HEK293T (cell line): Measurements from ENCODE around the gene MYEOV.

Experiments used
- CTCF ChIA-PET: fragments of 350-600 bp; formaldehyde crosslinking; extraction: SDS; loops from one replicate; lab custom pipeline; 2021; ENCODE audit warnings: antibody characterized with exemption, inconsistent platforms; lab: Yijun Ruan, JAX
- POLR2A ChIA-PET: fragments of 350-600 bp; formaldehyde crosslinking; extraction: SDS; loops from one replicate; lab custom pipeline; 2020; ENCODE audit warnings: antibody characterized with exemption, inconsistent platforms; lab: Yijun Ruan, JAX
- DNase-seq: peaks from one replicate; pipeline ENCODE4 v3.0.0; 2012; ENCODE audit warnings: mixed read lengths; ENCODE audit errors: extremely low spot score
- ARNT ChIP-seq: fragments of 450-650 bp; IDR thresholded peaks from 2 replicates; pipeline ENCODE4 v1.6.1; 2017; ENCODE audit warnings: mild to moderate bottlenecking
- BHLHE40 ChIP-seq: fragments of 450-650 bp; IDR thresholded peaks from 2 replicates; pipeline ENCODE4 v1.6.1; 2016; ENCODE audit warnings: mild to moderate bottlenecking, moderate library complexity, borderline replicate concordance
- CTBP1 ChIP-seq: fragments of 450-650 bp; IDR thresholded peaks from 2 replicates; pipeline ENCODE4 v1.6.1; 2016; ENCODE audit warnings: borderline replicate concordance
- ELF4 ChIP-seq: fragments of 450-650 bp; IDR thresholded peaks from 2 replicates; pipeline ENCODE4 v1.6.1; 2017; ENCODE audit warnings: antibody characterized with exemption
- FOXA1 ChIP-seq: fragments of 450-650 bp; IDR thresholded peaks from 2 replicates; pipeline ENCODE4 v1.6.1; 2016; ENCODE audit warnings: mild to moderate bottlenecking
- FOXK2 ChIP-seq: fragments of 450-650 bp; IDR thresholded peaks from 2 replicates; pipeline ENCODE4 v1.6.1; 2016; ENCODE audit warnings: mild to moderate bottlenecking
- FOXM1 ChIP-seq: fragments of 450-650 bp; IDR thresholded peaks from 2 replicates; pipeline ENCODE4 v1.6.1; 2017; ENCODE audit warnings: mild to moderate bottlenecking, borderline replicate concordance
- HDGF ChIP-seq: fragments of 450-650 bp; IDR thresholded peaks from 2 replicates; pipeline ENCODE4 v1.6.1; 2017; ENCODE audit warnings: antibody characterized with exemption, borderline replicate concordance
- L3MBTL2 ChIP-seq: fragments of 450-650 bp; conservative IDR thresholded peaks from 2 replicates; pipeline ENCODE4 v1.6.1; 2016; ENCODE audit warnings: mild to moderate bottlenecking
- LEF1 ChIP-seq: fragments of 450-650 bp; IDR thresholded peaks from 2 replicates; pipeline ENCODE4 v1.6.1; 2017; ENCODE audit warnings: mild to moderate bottlenecking, borderline replicate concordance
- NFRKB ChIP-seq: fragments of 450-650 bp; IDR thresholded peaks from 2 replicates; pipeline ENCODE4 v1.6.1; 2016; ENCODE audit warnings: mild to moderate bottlenecking, moderate library complexity
- SP1 ChIP-seq: fragments of 450-650 bp; IDR thresholded peaks from 2 replicates; pipeline ENCODE4 v1.6.1; 2017
- SUZ12 ChIP-seq: fragments of 450-650 bp; IDR thresholded peaks from 2 replicates; pipeline ENCODE4 v1.6.1; 2016; ENCODE audit warnings: mild to moderate bottlenecking
- TARDBP ChIP-seq: fragments of 450-650 bp; IDR thresholded peaks from 2 replicates; pipeline ENCODE4 v1.6.1; 2016
- ZNF384 ChIP-seq: fragments of 450-650 bp; IDR thresholded peaks from 2 replicates; pipeline ENCODE4 v1.6.1; 2016
- TF ChIP-seq, protein P1 (sequence below): fragments of 450-650 bp; IDR thresholded peaks from 2 replicates; pipeline ENCODE4 v1.6.1; 2016

Gene MYEOV

DNA sequence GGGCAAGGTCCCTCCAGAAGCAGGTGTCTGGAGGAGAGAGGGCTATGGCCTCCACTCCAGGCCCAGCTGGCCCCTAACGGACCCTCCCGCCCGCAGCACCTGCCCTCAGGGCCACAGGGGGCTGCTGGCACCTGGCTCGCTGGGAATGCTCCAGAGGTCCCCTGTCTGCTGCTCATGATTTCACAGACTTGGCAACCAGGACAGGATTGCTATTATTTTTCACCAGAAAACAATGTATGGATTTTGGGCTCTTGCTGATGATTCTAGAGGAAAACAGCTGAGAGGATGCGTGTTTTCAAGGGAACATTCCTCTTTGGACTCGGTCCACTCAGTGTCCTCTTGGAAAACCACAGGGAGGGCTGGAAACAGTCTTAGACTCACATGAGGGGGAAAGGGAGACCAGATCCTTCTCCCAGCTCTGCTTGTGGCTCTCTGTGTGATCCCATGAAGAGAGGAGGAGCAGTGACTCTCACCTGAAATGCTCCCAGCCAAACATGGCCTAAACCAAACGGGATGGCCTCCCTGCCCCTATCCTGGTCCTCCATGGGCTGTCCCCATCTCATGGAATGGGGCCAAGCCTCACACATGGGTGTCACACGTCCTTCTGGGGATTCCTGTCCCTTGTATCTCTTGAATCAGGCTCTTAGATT is 15.8 kb downstream of the MYEOV start:
- ChIA-PET CTCF (no interaction called here), POLR2A (no interaction called here)
- DNase-seq = no peak
- TF ChIP-seq FOXA1 = no peak
- no peak for TF ChIP-seq LEF1
- TF ChIP-seq FOXK2 = no peak
- TF ChIP-seq ZNF384 = no peak
- TF ChIP-seq, protein P1, sequence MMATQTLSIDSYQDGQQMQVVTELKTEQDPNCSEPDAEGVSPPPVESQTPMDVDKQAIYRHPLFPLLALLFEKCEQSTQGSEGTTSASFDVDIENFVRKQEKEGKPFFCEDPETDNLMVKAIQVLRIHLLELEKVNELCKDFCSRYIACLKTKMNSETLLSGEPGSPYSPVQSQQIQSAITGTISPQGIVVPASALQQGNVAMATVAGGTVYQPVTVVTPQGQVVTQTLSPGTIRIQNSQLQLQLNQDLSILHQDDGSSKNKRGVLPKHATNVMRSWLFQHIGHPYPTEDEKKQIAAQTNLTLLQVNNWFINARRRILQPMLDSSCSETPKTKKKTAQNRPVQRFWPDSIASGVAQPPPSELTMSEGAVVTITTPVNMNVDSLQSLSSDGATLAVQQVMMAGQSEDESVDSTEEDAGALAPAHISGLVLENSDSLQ = no peak
- no peak for TF ChIP-seq BHLHE40
- no peak for TF ChIP-seq CTBP1
- TF ChIP-seq NFRKB = no peak
- no peak for TF ChIP-seq L3MBTL2
- TF ChIP-seq TARDBP = no peak
- no peak for TF ChIP-seq ELF4
- TF ChIP-seq SUZ12 = no peak

DNA sequence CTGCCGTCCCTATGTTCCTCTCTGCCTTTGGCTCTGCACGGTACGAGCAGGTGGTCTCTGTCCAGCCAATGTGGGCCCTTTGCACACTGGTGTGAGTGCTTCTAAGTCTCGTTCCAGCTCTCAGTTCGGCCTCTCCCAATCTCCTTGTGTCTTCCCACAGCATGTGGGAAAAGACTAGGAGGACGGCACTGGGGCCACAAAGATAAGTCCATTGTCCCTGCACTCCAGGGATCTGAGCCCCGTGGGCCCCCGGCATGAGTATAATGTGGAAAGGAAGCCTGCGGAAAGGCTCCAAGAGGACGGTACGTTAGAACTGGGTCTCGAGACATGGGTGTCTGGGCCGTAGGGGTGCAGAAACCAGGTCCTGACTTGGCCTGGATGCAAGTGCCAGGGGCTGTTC is 16.4 kb downstream of the MYEOV start:
- CTCF ChIA-PET = no interaction called here
- TF ChIP-seq ARNT (no peak), SP1 (no peak), FOXM1 (no peak), BHLHE40 (no peak), SUZ12 (no peak), L3MBTL2 (no peak), FOXK2 (no peak)
- TF ChIP-seq, protein P1 = no peak
- POLR2A ChIA-PET = no interaction called here
- DNase-seq = no peak

DNA sequence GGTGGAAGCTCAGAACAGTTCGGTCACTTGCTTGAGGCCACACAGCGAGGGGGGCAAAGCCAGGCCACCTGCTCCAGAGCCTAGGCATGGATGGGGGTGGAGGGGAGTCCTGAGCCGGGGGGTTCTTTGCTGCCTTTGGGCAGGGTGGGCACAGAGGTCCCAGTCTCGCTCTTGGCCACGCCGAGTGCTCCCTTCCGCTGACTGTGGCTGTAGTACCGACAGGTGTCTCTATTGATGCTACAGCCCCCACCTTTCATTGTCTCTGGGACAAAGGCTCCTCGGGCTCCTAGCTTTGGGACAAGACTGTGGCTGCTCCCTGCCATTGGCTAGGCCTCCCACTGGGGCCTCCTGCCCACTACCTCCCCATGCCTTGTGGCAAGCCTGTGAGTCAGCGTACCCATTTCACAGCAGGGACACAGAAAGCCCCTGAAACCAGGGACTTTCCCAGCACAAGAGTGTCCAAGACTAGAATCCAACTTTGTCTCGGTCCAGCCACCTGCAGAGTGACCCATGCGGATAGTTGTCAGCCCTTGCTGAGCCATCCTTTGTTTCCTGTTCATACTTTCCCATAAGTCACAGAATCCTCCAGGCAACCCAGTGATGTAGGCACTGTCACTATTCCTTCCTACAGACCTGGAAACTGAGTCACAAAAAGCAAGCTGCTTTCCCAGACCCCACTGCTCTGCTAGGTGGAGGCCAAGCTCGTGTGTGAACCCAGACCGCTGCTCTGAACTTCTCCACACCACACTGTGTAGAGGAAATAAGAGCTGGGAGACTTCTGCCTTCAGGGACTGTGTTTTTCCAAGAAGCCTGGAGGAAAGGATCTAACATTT is 17.2 kb downstream of the MYEOV start:
- no peak for DNase-seq
- POLR2A ChIA-PET = no interaction called here
- CTCF ChIA-PET = no interaction called here
- TF ChIP-seq LEF1 (no peak), FOXA1 (no peak), L3MBTL2 (no peak), CTBP1 (no peak), HDGF (no peak), SUZ12 (no peak), ELF4 (no peak), ARNT (no peak), ZNF384 (no peak), FOXM1 (no peak), NFRKB (no peak), SP1 (no peak), TARDBP (no peak)
- TF ChIP-seq, protein P1 = no peak

DNA sequence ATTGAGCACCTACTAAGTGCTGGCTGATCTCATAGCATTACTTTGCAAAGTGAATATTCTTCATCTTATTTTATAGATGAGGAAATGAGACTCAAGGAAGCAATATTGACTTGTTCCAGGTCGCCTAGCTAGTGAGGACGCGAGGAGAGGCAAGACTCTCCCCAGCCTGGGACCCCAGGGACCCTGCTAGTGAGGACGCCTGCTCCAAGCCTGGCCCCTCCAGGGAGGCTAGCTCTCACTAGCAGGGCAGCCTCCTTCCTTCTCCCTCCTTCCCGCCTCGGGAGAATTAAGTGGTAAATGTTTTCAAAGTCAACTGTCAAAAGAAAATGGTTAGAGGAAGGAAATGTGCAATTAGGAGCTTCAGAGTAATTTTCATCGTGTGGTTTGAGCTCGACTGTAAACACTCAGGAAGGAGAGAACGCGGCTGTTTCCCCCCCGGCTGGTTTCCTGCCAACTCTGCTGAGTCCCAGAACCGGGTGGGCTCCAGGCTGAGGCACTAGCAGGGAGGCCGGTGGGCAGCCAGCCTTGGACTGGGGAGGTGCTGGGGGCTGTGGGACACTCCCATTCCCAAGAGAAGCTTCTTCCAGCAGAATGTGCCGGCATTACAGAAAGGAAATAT is 17.9 kb downstream of the MYEOV start:
- TF ChIP-seq SUZ12 = no peak
- no peak for TF ChIP-seq FOXK2
- no peak for TF ChIP-seq LEF1
- TF ChIP-seq BHLHE40 = no peak
- TF ChIP-seq TARDBP = no peak
- no peak for TF ChIP-seq L3MBTL2
- TF ChIP-seq, protein P1 = no peak
- no peak for TF ChIP-seq FOXM1
- no peak for TF ChIP-seq NFRKB
- no peak for TF ChIP-seq HDGF
- TF ChIP-seq CTBP1 = no peak
- TF ChIP-seq SP1 = no peak
- TF ChIP-seq ELF4 = no peak
- no peak for TF ChIP-seq FOXA1
- no peak for TF ChIP-seq ZNF384
- TF ChIP-seq ARNT = no peak
- ChIA-PET CTCF (no interaction called here), POLR2A (no interaction called here)
- DNase-seq = no peak
